Neural progenitor cell (in vitro differentiated cells): ENCODE data around the gene RTL5. TPM values are rescaled to one million over a fixed set of nuclear protein-coding genes. Genes with fewer than 3 reads are reported as not detected.
"Not testable (repeated sequence)": the region's sequence is repeated elsewhere in the genome, so short reads cannot be mapped to it uniquely, and the experiment has no call there.

Experiments used
- DNase-seq: peaks from one replicate; pipeline ENCODE4 v3.0.0-alpha.2; 2016; ENCODE audit warnings: low spot score
- H2AFZ ChIP-seq: fragments of 200-600 bp; sonication (generic); replicated peaks from 2 replicates; pipeline ENCODE4 v1.6.1; 2016; ENCODE audit warnings: antibody characterized with exemption
- H3F3A ChIP-seq: fragments of 200-600 bp; sonication (generic); 2 replicates; pipeline ENCODE4 v1.6.1; 2016; ENCODE audit warnings: antibody characterized with exemption, low read depth
- H3K27ac ChIP-seq: fragments of 200-600 bp; sonication (generic); 2 replicates; pipeline ENCODE4 v1.5.1; 2016; ENCODE audit warnings: mild to moderate bottlenecking
- H3K27me3 ChIP-seq: fragments of 200-600 bp; sonication (generic); 2 replicates; pipeline ENCODE4 v1.6.1; 2016; ENCODE audit warnings: mild to moderate bottlenecking, moderate library complexity
- H3K36me3 ChIP-seq: fragments of 200-600 bp; sonication (generic); 2 replicates; pipeline ENCODE4 v1.5.1; 2016
- H3K4me1 ChIP-seq: fragments of 200-600 bp; sonication (generic); 2 replicates; pipeline ENCODE4 v1.6.1; 2016; ENCODE audit warnings: mixed run types
- H3K4me2 ChIP-seq: fragments of 200-600 bp; sonication (generic); 2 replicates; pipeline ENCODE4 v1.6.1; 2016
- H3K4me3 ChIP-seq: fragments of 200-600 bp; sonication (generic); 2 replicates; pipeline ENCODE4 v1.5.1; 2016
- H3K79me2 ChIP-seq: fragments of 200-600 bp; sonication (generic); 2 replicates; pipeline ENCODE4 v1.6.1; 2016; ENCODE audit warnings: low read depth
- H3K9ac ChIP-seq: fragments of 200-600 bp; sonication (generic); 2 replicates; pipeline ENCODE4 v1.6.1; 2016
- H3K9me3 ChIP-seq: fragments of 200-600 bp; sonication (generic); 2 replicates; pipeline ENCODE4 v1.5.1; 2016; ENCODE audit warnings: low read depth
- H4K20me1 ChIP-seq: fragments of 200-600 bp; sonication (generic); 2 replicates; pipeline ENCODE4 v1.6.1; 2016; ENCODE audit warnings: low read depth
- H3K27ac Mint-ChIP-seq: 3 replicates; pipeline ENCODE4 v1.8.0; 2021; ENCODE audit warnings: mixed read lengths
- H3K27me3 Mint-ChIP-seq: 2 replicates; pipeline ENCODE4 v1.8.0; 2022; ENCODE audit warnings: low read depth, mild to moderate bottlenecking, inconsistent platforms, moderate library complexity, mixed read lengths; ENCODE audit not compliant: insufficient read depth
- H3K36me3 Mint-ChIP-seq: 3 replicates; pipeline ENCODE4 v1.8.0; 2021; ENCODE audit warnings: mixed read lengths
- H3K4me1 Mint-ChIP-seq: 3 replicates; pipeline ENCODE4 v1.8.0; 2021; ENCODE audit warnings: mixed read lengths
- H3K4me3 Mint-ChIP-seq: 3 replicates; pipeline ENCODE4 v1.8.0; 2021; ENCODE audit warnings: mild to moderate bottlenecking, moderate library complexity, mixed read lengths
- H3K9me3 Mint-ChIP-seq: 3 replicates; pipeline ENCODE4 v1.8.0; 2020; ENCODE audit warnings: mixed read lengths
- CTCF ChIP-seq: fragments of 200-600 bp; sonication (generic); IDR thresholded peaks from 2 replicates; pipeline ENCODE4 v1.5.1; 2017; ENCODE audit warnings: antibody characterized with exemption, mild to moderate bottlenecking
- EZH2 ChIP-seq: fragments of 200-600 bp; sonication (generic); IDR thresholded peaks from 2 replicates; pipeline ENCODE4 v1.6.1; 2017; ENCODE audit warnings: antibody characterized with exemption, mild to moderate bottlenecking, moderate library complexity
- EZH2phosphoT487 ChIP-seq: fragments of 200-600 bp; sonication (generic); IDR thresholded peaks from 2 replicates; pipeline ENCODE4 v1.6.1; 2017; ENCODE audit warnings: antibody characterized with exemption
- total RNA-seq: library from RNA; depleted of rRNA; stranded (reverse); fragments of >200 nt; gene quantifications from 2 replicates; pipeline ENCODE4 v1.2.3, GENCODE V29; 2015; ENCODE audit warnings: low replicate concordance

The RTL5 gene
- total RNA-seq: 1.0 and 1.9 TPM in 2 replicates

GRCh38 chrX:72131317-72132294 lies at the start of gene RTL5:
Gene RTL5, minus strand, starts transcription at chrX:72131915.
- peak within 1 kb of the TSS; percentile 53 for H3K4me3 ChIP-seq
- H3K36me3 Mint-ChIP-seq: peaks cover 34% of the 10 kb centered on the region
- H3K9me3 ChIP-seq: no peaks in the 10 kb centered on the region
- peak within 1 kb of the TSS; percentile 83 for H3K27ac Mint-ChIP-seq
- H3K4me1 ChIP-seq: peaks cover 22% of the 10 kb centered on the region
- peak; percentile 54 for TF ChIP-seq EZH2
- no peak for TF ChIP-seq CTCF
- H3K9ac ChIP-seq: no peak within 1 kb of the TSS
- DNase-seq: peak; percentile 91
- H3K4me1 Mint-ChIP-seq: peaks cover 27% of the 10 kb centered on the region
- peaks cover 10% of the 10 kb centered on the region for H3F3A ChIP-seq
- H2AFZ ChIP-seq: no peak within 1 kb of the TSS
- H3K4me2 ChIP-seq: peak within 1 kb of the TSS; percentile 81
- H3K79me2 ChIP-seq: no peaks in the 10 kb centered on the region
- no peaks in the 10 kb centered on the region for H3K36me3 ChIP-seq
- H3K9me3 Mint-ChIP-seq: peaks cover 37% of the 10 kb centered on the region
- H3K27me3 Mint-ChIP-seq: peaks cover 3% of the 10 kb centered on the region
- peaks cover 43% of the 10 kb centered on the region for H3K27me3 ChIP-seq
- H3K4me3 Mint-ChIP-seq: peak within 1 kb of the TSS; percentile 84
- H3K27ac ChIP-seq: no peak within 1 kb of the TSS
- no peaks in the 10 kb centered on the region for H4K20me1 ChIP-seq

GRCh38 chrX:72180539-72180938 lies 48.8 kb upstream of the RTL5 start:
- H3K9ac ChIP-seq: no peak overlapping the region
- Mint-ChIP-seq H3K4me1 (peaks cover 5% of the 10 kb centered on the region), H3K36me3 (peaks cover 2% of the 10 kb centered on the region), H3K4me3 (peak overlapping the region; percentile 49), H3K27ac (peak overlapping the region; percentile 80), H3K9me3 (peaks cover 21% of the 10 kb centered on the region), H3K27me3 (no peaks in the 10 kb centered on the region)
- DNase-seq: no peak
- no peak overlapping the region for H3K27ac ChIP-seq
- H3K79me2 ChIP-seq: peaks cover 21% of the 10 kb centered on the region
- H3K4me2 ChIP-seq: peak overlapping the region; percentile 50
- H3K4me1 ChIP-seq: peaks cover 4% of the 10 kb centered on the region
- TF ChIP-seq EZH2phosphoT487: no peak
- no peak for TF ChIP-seq EZH2
- no peak for TF ChIP-seq CTCF
- peak overlapping the region; percentile 90 for H3K4me3 ChIP-seq
- H3K9me3 ChIP-seq: peaks cover 3% of the 10 kb centered on the region
- peaks cover 7% of the 10 kb centered on the region for H3F3A ChIP-seq
- no peaks in the 10 kb centered on the region for H3K36me3 ChIP-seq
- no peak overlapping the region for H2AFZ ChIP-seq
- H4K20me1 ChIP-seq: no peaks in the 10 kb centered on the region
- no peaks in the 10 kb centered on the region for H3K27me3 ChIP-seq

- no peak overlapping the region for H3K27ac ChIP-seq
Measured at GRCh38 chrX:72176981-72177380, 45.3 kb upstream of the RTL5 start.

GRCh38 chrX:72176289-72176688 lies 44.6 kb upstream of the RTL5 start:
- not testable (repeated sequence) for H3K27me3 ChIP-seq, DNase-seq, H3K27ac ChIP-seq, H3K9me3 ChIP-seq, H3K27me3 Mint-ChIP-seq, H2AFZ ChIP-seq, H3K4me2 ChIP-seq, H3K4me3 Mint-ChIP-seq, H3K4me1 Mint-ChIP-seq, H3K36me3 Mint-ChIP-seq, H3F3A ChIP-seq, H3K4me3 ChIP-seq, H3K9ac ChIP-seq, H3K27ac Mint-ChIP-seq, H3K4me1 ChIP-seq, H3K36me3 ChIP-seq, H4K20me1 ChIP-seq, H3K79me2 ChIP-seq
- H3K9me3 Mint-ChIP-seq: peaks cover 21% of the 10 kb centered on the region

More at GRCh38 chrX:72176981-72177380, 45.3 kb upstream of the RTL5 start:
- Histone ChIP-seq H3K9me3 (peaks cover 3% of the 10 kb centered on the region), H3K79me2 (peaks cover 4% of the 10 kb centered on the region), H3K27me3 (no peaks in the 10 kb centered on the region), H3K4me2 (no peak overlapping the region), H4K20me1 (no peaks in the 10 kb centered on the region), H3K4me3 (no peak overlapping the region), H3K36me3 (no peaks in the 10 kb centered on the region), H3K4me1 (peaks cover 4% of the 10 kb centered on the region), H3K9ac (no peak overlapping the region), H2AFZ (no peak overlapping the region), H3F3A (peaks cover 7% of the 10 kb centered on the region)
- peaks cover 5% of the 10 kb centered on the region for H3K4me1 Mint-ChIP-seq
- H3K4me3 Mint-ChIP-seq: no peak overlapping the region
- no peaks in the 10 kb centered on the region for H3K27me3 Mint-ChIP-seq
- H3K27ac Mint-ChIP-seq: no peak overlapping the region
- H3K9me3 Mint-ChIP-seq: peaks cover 21% of the 10 kb centered on the region
- no peak for DNase-seq
- TF ChIP-seq EZH2phosphoT487 (no peak), EZH2 (no peak), CTCF (no peak)
- H3K36me3 Mint-ChIP-seq: peaks cover 2% of the 10 kb centered on the region
